HepG2 (cell line): ENCODE data around the gene KCNG4. TPM values are rescaled to one million over a fixed set of nuclear protein-coding genes. Genes with fewer than 3 reads are reported as not detected.

Experiments
- ATAC-seq: fragments of 200-7000 bp; cut with Tn5 transposase; 3 replicates; pipeline ENCODE4 v1.9.1; 2020; ENCODE audit warnings: mild to moderate bottlenecking, moderate library complexity
- BruUV-seq: library from RNA; stranded (reverse); fragments of 400-500 nt; replicated peaks from 2 replicates; lab custom pipeline; 2021; lab: Mats Ljungman, UMichigan
- CTCF ChIA-PET: fragments of 300-600 bp; formaldehyde crosslinking; extraction: SDS; loops from one replicate; lab custom pipeline; 2021; ENCODE audit warnings: low total read pairs, inconsistent platforms, low intra/inter-chr PET ratio; lab: Yijun Ruan, JAX
- POLR2A ChIA-PET: fragments of 350-600 bp; sonication (Branson Sonifier 250); formaldehyde crosslinking; loops from one replicate; lab custom pipeline; 2020; ENCODE audit warnings: antibody characterized with exemption, inconsistent platforms; lab: Yijun Ruan, JAX
- DNase-seq: peaks from one replicate; pipeline ENCODE4 v3.0.0-alpha.2; 2015; ENCODE audit warnings: low spot score
- FAIRE-seq: peaks from 3 replicates; lab custom pipeline; 2011; peaks lifted over from hg19 to GRCh38; lab: Jason Lieb, UNC
- H2AFZ ChIP-seq: one replicate; pipeline ENCODE4 v1.6.1; 2011; ENCODE audit warnings: low read length, inconsistent platforms
- H3K27ac ChIP-seq: fragments of 300-600 bp; 3 replicates; pipeline ENCODE4 v1.8.0; 2011; ENCODE audit warnings: mixed run types, mild to moderate bottlenecking, mixed read lengths, low read length, inconsistent platforms; ENCODE audit not compliant: insufficient read depth; ENCODE audit errors: extremely low read length
- H3K27me3 ChIP-seq, 2 experiments: fragments of 200-600 bp in 1 of 2; 2 replicates in 1 of 2; 3 replicates in 1 of 2; pipeline versions ENCODE4 v1.6.0 to v1.8.0; 2011; ENCODE audit warnings: low read length in 2 of 2, mild to moderate bottlenecking in 2 of 2, moderate library complexity in 2 of 2, inconsistent platforms in 1 of 2; ENCODE audit not compliant: insufficient read depth in 2 of 2, control insufficient read depth in 1 of 2
- H3K36me3 ChIP-seq, 2 experiments: fragments of 200-600 bp in 1 of 2; replicated peaks in 1 of 2; 2 replicates in 1 of 2; 3 replicates in 1 of 2; pipeline versions ENCODE4 v1.5.1 to v1.8.0; 2011; ENCODE audit warnings: low read length in 2 of 2, inconsistent platforms in 1 of 2; ENCODE audit not compliant: insufficient read depth in 2 of 2, control insufficient read depth in 1 of 2
- H3K4me1 ChIP-seq: 2 replicates; pipeline ENCODE4 v1.5.1; 2012; ENCODE audit warnings: low read length, inconsistent platforms; ENCODE audit not compliant: insufficient read depth
- H3K4me2 ChIP-seq: 2 replicates; pipeline ENCODE4 v1.6.0; 2011; ENCODE audit warnings: low read depth, low read length, inconsistent platforms
- H3K4me3 ChIP-seq, 3 experiments: fragments of 200-600 bp in 1 of 3; sonication (generic), shearing (Covaris generic) in 1 of 3; replicated peaks in 1 of 3; 2 replicates each; pipeline ENCODE4 v1.5.1; 2011 to 2016; ENCODE audit warnings: low read length in 3 of 3, inconsistent platforms in 2 of 3, low read depth in 2 of 3, mild to moderate bottlenecking in 2 of 3, control low read depth in 1 of 3, mixed read lengths in 1 of 3; ENCODE audit not compliant: insufficient read depth in 1 of 3
- H3K79me2 ChIP-seq: one replicate; pipeline ENCODE4 v1.6.1; 2011; ENCODE audit warnings: low read length, inconsistent platforms; ENCODE audit not compliant: insufficient read depth
- H3K9ac ChIP-seq: 2 replicates; pipeline ENCODE4 v1.6.0; 2011; ENCODE audit warnings: mild to moderate bottlenecking, low read depth, low read length, inconsistent platforms; ENCODE audit not compliant: insufficient read depth
- H3K9me3 ChIP-seq: 2 replicates; pipeline ENCODE4 v1.5.1; 2012; ENCODE audit warnings: mild to moderate bottlenecking, low read length
- H4K20me1 ChIP-seq: 2 replicates; pipeline ENCODE4 v1.6.0; 2011; ENCODE audit warnings: inconsistent platforms, mild to moderate bottlenecking, low read length, moderate library complexity; ENCODE audit not compliant: insufficient read depth
- ARNT ChIP-seq: fragments of 450-650 bp; IDR thresholded peaks from 2 replicates; pipeline ENCODE4 v1.6.1; 2017
- GABPA ChIP-seq, 2 experiments: IDR thresholded peaks; 2 replicates each; pipeline ENCODE4 v1.6.1; 2011 to 2016; ENCODE audit warnings: low read depth in 2 of 2, low read length in 1 of 2, missing biosample characterization in 1 of 2, missing genetic modification characterization in 1 of 2
- HMG20A ChIP-seq: IDR thresholded peaks from 2 replicates; pipeline ENCODE4 v1.6.1; 2016; ENCODE audit warnings: borderline replicate concordance
- KLF13 ChIP-seq: sonication (generic); formaldehyde crosslinking; IDR thresholded peaks from 2 replicates; pipeline ENCODE4 v1.4.0; 2020; ENCODE audit warnings: mild to moderate bottlenecking, missing genetic modification reagents
- LCORL ChIP-seq, 2 experiments: fragments of 450-650 bp in 1 of 2; sonication (generic) in 1 of 2; formaldehyde crosslinking in 1 of 2; IDR thresholded peaks; 2 replicates each; pipeline versions ENCODE4 v1.5.0 to v1.6.1; 2017 to 2020; ENCODE audit warnings: antibody characterized with exemption in 1 of 2, missing genetic modification reagents in 1 of 2
- MLX ChIP-seq: IDR thresholded peaks from 2 replicates; pipeline ENCODE4 v1.6.1; 2016
- RBFOX2 ChIP-seq: fragments of 200-400 bp; formaldehyde crosslinking; IDR thresholded peaks from 2 replicates; pipeline ENCODE4 v1.6.1; 2017; ENCODE audit warnings: low read depth, mild to moderate bottlenecking, low read length
- RNF2 ChIP-seq: fragments of 450-650 bp; conservative IDR thresholded peaks from 2 replicates; pipeline ENCODE4 v1.6.1; 2016; ENCODE audit warnings: low read depth
- SETDB1 ChIP-seq: sonication (generic); formaldehyde crosslinking; IDR thresholded peaks from 2 replicates; pipeline ENCODE4 v1.5.1; 2020; ENCODE audit warnings: missing genetic modification reagents, mild to moderate bottlenecking, borderline replicate concordance
- SMAD9 ChIP-seq: sonication (generic); formaldehyde crosslinking; IDR thresholded peaks from 2 replicates; pipeline ENCODE4 v1.5.1; 2020; ENCODE audit warnings: mild to moderate bottlenecking, missing genetic modification reagents
- SP2 ChIP-seq: sonication (generic); formaldehyde crosslinking; IDR thresholded peaks from 2 replicates; pipeline ENCODE4 v1.5.1; 2020; ENCODE audit warnings: mild to moderate bottlenecking, missing genetic modification reagents
- ZBTB34 ChIP-seq: sonication (generic); formaldehyde crosslinking; IDR thresholded peaks from 2 replicates; pipeline ENCODE4 v1.8.0; 2022; ENCODE audit warnings: mild to moderate bottlenecking, missing genetic modification reagents
- ZBTB43 ChIP-seq: sonication (generic); formaldehyde crosslinking; conservative IDR thresholded peaks from 2 replicates; pipeline ENCODE4 v1.4.0; 2020; ENCODE audit warnings: missing genetic modification reagents
- ZFX ChIP-seq: sonication (generic); formaldehyde crosslinking; IDR thresholded peaks from 2 replicates; pipeline ENCODE4 v1.4.0; 2020; ENCODE audit warnings: mild to moderate bottlenecking, low read depth, missing genetic modification reagents, moderate library complexity
- ZNF281 ChIP-seq: sonication (generic); formaldehyde crosslinking; IDR thresholded peaks from 2 replicates; pipeline ENCODE4 v1.4.0; 2020; ENCODE audit warnings: missing genetic modification reagents, borderline replicate concordance
- ZNF383 ChIP-seq: sonication (generic); formaldehyde crosslinking; IDR thresholded peaks from 2 replicates; pipeline ENCODE4 v1.4.0; 2020; ENCODE audit warnings: missing genetic modification reagents, mild to moderate bottlenecking, borderline replicate concordance
- ZNF672 ChIP-seq: sonication (generic); formaldehyde crosslinking; IDR thresholded peaks from 2 replicates; pipeline ENCODE4 v1.8.1; 2022; ENCODE audit warnings: missing genetic modification reagents
- ZNF891 ChIP-seq: sonication (generic); formaldehyde crosslinking; IDR thresholded peaks from 2 replicates; pipeline ENCODE4 v1.5.0; 2020; ENCODE audit warnings: mild to moderate bottlenecking, missing genetic modification reagents
- WGBS: methylation state at CpG from one replicate; pipeline ENCODE4 v1.1.6; 2017; ENCODE audit warnings: low lambda C conversion rate; 5-methylcytosine and 5-hydroxymethylcytosine counted together
- in situ Hi-C: cut with HindIII; loops from 2 replicates; pipeline ENCODE4 v1.10.0; 2017; ENCODE audit warnings: low pct_unique_long_range_greater_than_20kb; ENCODE audit not compliant: extremely low pct_ligation_motif_present
- intact Hi-C: fragments of 100-400 bp; cut with micrococcal nuclease; formaldehyde crosslinking; loops from one replicate; pipeline ENCODE4 v1.10.0; 2022; ENCODE audit not compliant: unreplicated experiment
- polyA plus RNA-seq, 8 experiments: library from polyadenylated mRNA; depleted of rRNA in 3 of 8; stranded (reverse) in 7 of 8; unstranded in 1 of 8; fragments of >200 nt; fragmentation: Illumina TruSeq in 4 of 8; extraction: Trizol in 4 of 8; gene quantifications; 2 replicates each; pipeline versions ENCODE4 v1.2.1 to v1.2.3, GENCODE V29; 2011 to 2016; ENCODE audit warnings: low read depth in 4 of 8, missing spikeins in 1 of 8, mixed read lengths in 1 of 8; ENCODE audit not compliant: insufficient read depth in 1 of 8
- total RNA-seq, 5 experiments: library from RNA; depleted of rRNA; stranded (reverse); fragments of >200 nt; fragmentation: Illumina TruSeq; extraction: Trizol; gene quantifications; 2 replicates each; pipeline ENCODE4 v1.2.3, GENCODE V29; 2016; ENCODE audit warnings: low read depth in 1 of 5

Gene KCNG4
- total and polyA plus RNA-seq, 2 of the 13 experiments (the other 11 are each of a cell fraction or from before 2014, with no cell fraction given), result not detected

GRCh38 chr16:84246679-84247077 lies 6.9 kb upstream of the KCNG4 start:
- no peaks in the 10 kb centered on the region for H3K4me1 ChIP-seq
- no peak overlapping the region for H3K4me2 ChIP-seq
- BruUV-seq, result no TSS peak
- H3K27me3 ChIP-seq, result peaks cover 6 to 49% of the 10 kb centered on the region in 2 experiments
- H3K9me3 ChIP-seq, result no peaks in the 10 kb centered on the region
- no peaks in the 10 kb centered on the region for H3K36me3 ChIP-seq
- FAIRE-seq (no peak), DNase-seq (no peak), ATAC-seq (no peak)
- WGBS, result 0% methylated on average over 4 of the region's 5 CpGs
- no peaks in the 10 kb centered on the region for H3K79me2 ChIP-seq
- H3K9ac ChIP-seq, result no peak overlapping the region
- no peak overlapping the region for H3K4me3 ChIP-seq
- H2AFZ ChIP-seq, result no peak overlapping the region
- in situ Hi-C loops, result no loop called here
- ChIA-PET POLR2A (no interaction called here), CTCF (no interaction called here)
- no peak overlapping the region for H3K27ac ChIP-seq
- no peaks in the 10 kb centered on the region for H4K20me1 ChIP-seq
- intact Hi-C loops, result no loop called here
- no peak for TF ChIP-seq HMG20A (CRISPR knock-in tag)
- TF ChIP-seq RNF2, result no peak
- no peak for TF ChIP-seq SETDB1 (CRISPR knock-in tag)
- no peak for TF ChIP-seq GABPA (IDR thresholded peaks at IDR 0.05; ENCODE audit: low read depth, low read length)
- TF ChIP-seq GABPA (CRISPR knock-in tag; IDR thresholded peaks at IDR 0.05; ENCODE audit: low read depth), result no peak
- no peak for TF ChIP-seq LCORL (IDR thresholded peaks at IDR 0.05)
- no peak for TF ChIP-seq LCORL (CRISPR knock-in tag; IDR thresholded peaks at IDR 0.05)
- no peak for TF ChIP-seq RBFOX2
- TF ChIP-seq ZBTB34, result no peak
- TF ChIP-seq ARNT, result no peak
- TF ChIP-seq SP2 (CRISPR knock-in tag), result no peak
- no peak for TF ChIP-seq ZBTB43 (CRISPR knock-in tag)
- TF ChIP-seq ZNF383 (CRISPR knock-in tag), result no peak
- TF ChIP-seq SMAD9, result no peak
- no peak for TF ChIP-seq KLF13 (CRISPR knock-in tag)
- TF ChIP-seq ZNF672 (CRISPR knock-in tag), result no peak
- no peak for TF ChIP-seq ZNF281 (CRISPR knock-in tag)
- TF ChIP-seq ZFX, result no peak
- TF ChIP-seq MLX (CRISPR knock-in tag), result no peak
- no peak for TF ChIP-seq ZNF891 (CRISPR knock-in tag)
